ENCODE measurements around the gene INO80B. TPM values are rescaled to one million over a fixed set of nuclear protein-coding genes. Genes with fewer than 3 reads are reported as not detected.

The INO80B gene
- total RNA-seq, 2 experiments from 2014 or later: 29.2 to 44.5 TPM

- POLR2A ChIA-PET: interaction anchor here (0.6 to 1.2 kb wide), 5 partner anchors 17 to 327 kb away, joined by 3 to 5 read pairs (median 4); partner anchors contain the start of genes HTRA2, INO80B and WBP1
- BruUV-seq (replicated peaks): no TSS peak
- intact Hi-C loops (cut with micrococcal nuclease; ENCODE audit: unreplicated experiment): no loop called here
These were observed 19.6 kb downstream of the INO80B start for GRCh38 chr2:74474481-74474880.

GRCh38 chr2:74474899-74475298 is 20.0 kb downstream of the INO80B start:
- Histone ChIP-seq H3K79me2 (ENCODE audit: insufficient read depth, low read depth, low read length) (peaks cover 7% of the 10 kb centered on the region; the same call in 1 of the 2 replicates), H2AFZ (ENCODE audit: low read length) (no peak overlapping the region), H3K9me3 (ENCODE audit: low read length) (no peaks in the 10 kb centered on the region), H4K20me1 (ENCODE audit: insufficient read depth, low read length) (no peaks in the 10 kb centered on the region), H3K4me1 (ENCODE audit: insufficient read depth, low read length, poor library complexity, severe bottlenecking) (peaks cover 16% of the 10 kb centered on the region), H3K4me3 (ENCODE audit: low read depth, low read length, poor library complexity, severe bottlenecking) (no peak overlapping the region), H3K36me3 (ENCODE audit: insufficient read depth, low read length) (peaks cover 38% of the 10 kb centered on the region), H3K27ac (ENCODE audit: low read depth, low read length, poor library complexity, severe bottlenecking) (no peak overlapping the region), H3K9me2 (ENCODE audit: insufficient read depth, low read length) (no peaks in the 10 kb centered on the region), H3K4me2 (ENCODE audit: low read length) (no peak overlapping the region)
- TF ChIP-seq CTCF (conservative IDR thresholded peaks at IDR 0.05; ENCODE audit: low read length) (peak; percentile 54), EZH2phosphoT487 (IDR thresholded peaks at IDR 0.05; ENCODE audit: borderline replicate concordance, low read depth, low read length) (no peak)
- no peak for DNase-seq (ENCODE audit: low spot score)
- ChIA-PET POLR2A (interaction anchor here (0.6 to 1.2 kb wide), 2 partner anchors 17 to 20 kb away, joined by 3 to 5 read pairs; partner anchors contain the start of genes INO80B and WBP1), CTCF (ENCODE audit: unreplicated experiment) (no interaction called here)
- intact Hi-C loops (cut with micrococcal nuclease; ENCODE audit: unreplicated experiment): no loop called here
- BruUV-seq (replicated peaks): no TSS peak

More at GRCh38 chr2:74474481-74474880, 19.6 kb downstream of the INO80B start:
- peaks cover 7% of the 10 kb centered on the region; the same call in 1 of the 2 replicates for H3K79me2 ChIP-seq (ENCODE audit: insufficient read depth, low read depth, low read length)
- H3K9me3 ChIP-seq (ENCODE audit: low read length): no peaks in the 10 kb centered on the region
- no peaks in the 10 kb centered on the region for H3K9me2 ChIP-seq (ENCODE audit: insufficient read depth, low read length)
- H3K27ac ChIP-seq (ENCODE audit: low read depth, low read length, poor library complexity, severe bottlenecking): no peak overlapping the region
- peaks cover 16% of the 10 kb centered on the region for H3K4me1 ChIP-seq (ENCODE audit: insufficient read depth, low read length, poor library complexity, severe bottlenecking)
- TF ChIP-seq CTCF (conservative IDR thresholded peaks at IDR 0.05; ENCODE audit: low read length) (no peak), EZH2phosphoT487 (IDR thresholded peaks at IDR 0.05; ENCODE audit: borderline replicate concordance, low read depth, low read length) (no peak)
- no peak overlapping the region for H2AFZ ChIP-seq (ENCODE audit: low read length)
- H4K20me1 ChIP-seq (ENCODE audit: insufficient read depth, low read length): no peaks in the 10 kb centered on the region
- H3K4me2 ChIP-seq (ENCODE audit: low read length): no peak overlapping the region
- no peak overlapping the region for H3K4me3 ChIP-seq (ENCODE audit: low read depth, low read length, poor library complexity, severe bottlenecking)
- H3K36me3 ChIP-seq (ENCODE audit: insufficient read depth, low read length): peaks cover 34% of the 10 kb centered on the region
- CTCF ChIA-PET (ENCODE audit: unreplicated experiment): interaction anchor here (0.6 kb wide), 2 partner anchors 22 to 77 kb away, joined by 5 read pairs; no protein-coding TSS in a partner anchor
- no peak for DNase-seq (ENCODE audit: low spot score)

GRCh38 chr2:74481431-74481830 is 26.5 kb downstream of the INO80B start:
- peaks cover 28% of the 10 kb centered on the region for H3K79me2 ChIP-seq (ENCODE audit: insufficient read depth, low read depth, low read length)
- no TSS peak for BruUV-seq (replicated peaks)
- ChIA-PET CTCF (ENCODE audit: unreplicated experiment) (interaction anchor here (4.1 kb wide), 1 partner anchor 49 kb away, joined by 18 read pairs; the partner anchor contains the start of genes AUP1 and HTRA2), POLR2A (interaction anchor here (1.3 to 5.1 kb wide), 5 partner anchors 9 to 104 kb away, joined by 4 to 25 read pairs (median 9); partner anchors contain the start of genes AUP1, HTRA2, MRPL53 and WBP1)
- intact Hi-C loops (cut with micrococcal nuclease; ENCODE audit: unreplicated experiment): no loop called here
- H3K9me2 ChIP-seq (ENCODE audit: insufficient read depth, low read length): no peaks in the 10 kb centered on the region
- H3K4me2 ChIP-seq (ENCODE audit: low read length): peak overlapping the region; percentile 90
- peaks cover 18% of the 10 kb centered on the region for H3K4me1 ChIP-seq (ENCODE audit: insufficient read depth, low read length, poor library complexity, severe bottlenecking)
- H3K36me3 ChIP-seq (ENCODE audit: insufficient read depth, low read length): peaks cover 44% of the 10 kb centered on the region
- H3K27ac ChIP-seq (ENCODE audit: low read depth, low read length, poor library complexity, severe bottlenecking): no peak overlapping the region
- no peak for DNase-seq (ENCODE audit: low spot score)
- H4K20me1 ChIP-seq (ENCODE audit: insufficient read depth, low read length): no peaks in the 10 kb centered on the region
- H2AFZ ChIP-seq (ENCODE audit: low read length): no peak overlapping the region
- no peaks in the 10 kb centered on the region for H3K9me3 ChIP-seq (ENCODE audit: low read length)
- peak overlapping the region; percentile 78 for H3K4me3 ChIP-seq (ENCODE audit: low read depth, low read length, poor library complexity, severe bottlenecking)
- TF ChIP-seq EZH2phosphoT487 (IDR thresholded peaks at IDR 0.05; ENCODE audit: borderline replicate concordance, low read depth, low read length) (no peak), CTCF (conservative IDR thresholded peaks at IDR 0.05; ENCODE audit: low read length) (no peak)

Data from OCI-LY7 (cell line).